Measurements from ENCODE around the gene FHOD3.

DNA sequence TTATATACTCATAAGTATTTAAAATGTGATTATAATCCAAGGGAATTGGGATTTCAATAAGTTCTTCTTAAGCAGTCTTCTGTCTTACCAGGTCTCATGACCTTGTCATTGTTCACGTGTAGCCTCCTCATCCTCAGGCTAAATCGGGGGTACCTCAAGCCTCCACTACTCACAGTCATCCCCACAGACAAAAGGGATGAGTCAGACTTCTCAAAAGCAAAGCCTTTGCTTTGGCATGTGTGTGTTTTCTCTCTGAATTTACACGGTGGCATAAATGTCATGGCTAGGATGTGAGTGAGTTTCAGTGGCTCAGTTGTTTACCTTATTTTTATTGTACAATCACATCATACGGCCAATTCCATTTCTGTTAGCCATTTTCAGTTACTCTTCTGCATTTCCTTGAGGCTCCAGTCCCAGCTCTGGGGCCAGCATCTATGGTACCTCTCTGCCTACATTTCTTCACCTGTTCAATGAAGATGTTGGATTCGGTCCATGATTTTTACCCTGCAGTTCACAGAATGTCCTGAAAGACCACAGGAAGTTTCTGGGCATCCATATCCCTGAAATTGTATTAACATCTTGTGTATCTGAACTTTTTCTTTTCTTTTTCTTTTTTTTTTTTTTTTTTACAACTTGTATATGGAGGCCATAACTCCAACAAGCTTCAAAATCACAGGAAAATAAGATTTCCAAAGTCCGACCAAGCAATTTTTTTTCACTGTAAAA, 195.3 kb downstream of the FHOD3 start:
- TF ChIP-seq, protein P1, sequence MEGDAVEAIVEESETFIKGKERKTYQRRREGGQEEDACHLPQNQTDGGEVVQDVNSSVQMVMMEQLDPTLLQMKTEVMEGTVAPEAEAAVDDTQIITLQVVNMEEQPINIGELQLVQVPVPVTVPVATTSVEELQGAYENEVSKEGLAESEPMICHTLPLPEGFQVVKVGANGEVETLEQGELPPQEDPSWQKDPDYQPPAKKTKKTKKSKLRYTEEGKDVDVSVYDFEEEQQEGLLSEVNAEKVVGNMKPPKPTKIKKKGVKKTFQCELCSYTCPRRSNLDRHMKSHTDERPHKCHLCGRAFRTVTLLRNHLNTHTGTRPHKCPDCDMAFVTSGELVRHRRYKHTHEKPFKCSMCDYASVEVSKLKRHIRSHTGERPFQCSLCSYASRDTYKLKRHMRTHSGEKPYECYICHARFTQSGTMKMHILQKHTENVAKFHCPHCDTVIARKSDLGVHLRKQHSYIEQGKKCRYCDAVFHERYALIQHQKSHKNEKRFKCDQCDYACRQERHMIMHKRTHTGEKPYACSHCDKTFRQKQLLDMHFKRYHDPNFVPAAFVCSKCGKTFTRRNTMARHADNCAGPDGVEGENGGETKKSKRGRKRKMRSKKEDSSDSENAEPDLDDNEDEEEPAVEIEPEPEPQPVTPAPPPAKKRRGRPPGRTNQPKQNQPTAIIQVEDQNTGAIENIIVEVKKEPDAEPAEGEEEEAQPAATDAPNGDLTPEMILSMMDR (IDR thresholded peaks at IDR 0.05), result no peak
- TF ChIP-seq EZH2 (IDR thresholded peaks at IDR 0.05; ENCODE audit: borderline replicate concordance, insufficient read depth, low read depth, low read length, poor library complexity, severe bottlenecking), result no peak

Measured in B cell (primary cell).